PFSK-1 (cell line): ENCODE data around the gene RAB44.

Experiments
- FOXP2 ChIP-seq: optimal IDR thresholded peaks from 2 replicates; pipeline ENCODE3; 2011; ENCODE audit warnings: borderline replicate concordance, control low read depth, inconsistent platforms; ENCODE audit not compliant: insufficient read depth; ENCODE audit errors: extremely low read length, extremely low read depth
- POLR2AphosphoS5 ChIP-seq: IDR thresholded peaks from 2 replicates; pipeline ENCODE4 v1.6.1; 2012; ENCODE audit warnings: low read depth, mild to moderate bottlenecking, control low read depth, low read length, moderate library complexity
- REST ChIP-seq, 2 experiments: IDR thresholded peaks; 2 replicates each; pipeline versions ENCODE4 v1.6.1 to v1.8.0; 2011 to 2012; ENCODE audit warnings: low read depth in 2 of 2, low read length in 2 of 2, control low read depth in 1 of 2, inconsistent platforms in 1 of 2, mild to moderate bottlenecking in 1 of 2, moderate library complexity in 1 of 2; ENCODE audit not compliant: insufficient read depth in 1 of 2
- SIN3A ChIP-seq: IDR thresholded peaks from 2 replicates; pipeline ENCODE4 v1.6.1; 2012; ENCODE audit warnings: mild to moderate bottlenecking, low read length, moderate library complexity, borderline replicate concordance; ENCODE audit not compliant: insufficient read depth
- TAF1 ChIP-seq: IDR thresholded peaks from 2 replicates; pipeline ENCODE4 v1.6.1; 2012; ENCODE audit warnings: low read length, control low read depth, borderline replicate concordance; ENCODE audit not compliant: insufficient read depth

- TF ChIP-seq REST (IDR thresholded peaks at IDR 0.05; ENCODE audit: insufficient read depth in 1 of 2, low read depth in 2 of 2, low read length in 2 of 2) (no peak), POLR2AphosphoS5 (no peak), TAF1 (no peak), SIN3A (no peak), FOXP2 (no peak)
Observed at GRCh38 chr6:36713846-36714245, 16.2 kb downstream of the RAB44 start.
